Measurements from ENCODE around the gene USP10. TPM values are rescaled to one million over a fixed set of nuclear protein-coding genes. Genes with fewer than 3 reads are reported as not detected.

The USP10 gene
- total RNA-seq, 1 donor from 2014 or later: 177 TPM

DNA sequence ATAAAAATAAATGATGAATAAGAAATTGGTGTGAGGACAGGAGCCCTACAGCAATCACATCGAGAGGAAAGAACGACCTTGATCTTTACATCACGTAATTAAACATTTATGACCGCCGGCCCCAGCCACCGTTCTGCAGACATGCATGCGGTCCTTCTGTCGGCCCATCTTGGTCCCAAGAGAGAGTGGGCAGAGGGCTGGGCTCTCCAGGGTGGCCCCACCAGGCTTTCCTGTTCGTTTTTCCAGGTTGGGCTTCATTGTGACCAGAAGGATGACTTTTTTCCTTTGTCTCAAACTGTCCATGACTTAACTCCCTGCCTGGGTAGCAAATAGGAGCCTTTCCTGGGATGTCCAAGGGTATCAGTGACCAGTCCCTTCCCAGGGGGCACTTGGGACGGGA, 116.7 kb downstream of the USP10 start:
- Mint-ChIP-seq H3K4me1 (peaks cover 13% of the 10 kb centered on the region), H3K4me3 (no peak overlapping the region), H3K36me3 (ENCODE audit: low read depth) (no peaks in the 10 kb centered on the region), H3K27me3 (peaks cover 39% of the 10 kb centered on the region), H3K27ac (no peak overlapping the region), H3K9me3 (peaks cover 4% of the 10 kb centered on the region)
- no peak for DNase-seq
- intact Hi-C loops (cut with micrococcal nuclease): no loop called here

DNA sequence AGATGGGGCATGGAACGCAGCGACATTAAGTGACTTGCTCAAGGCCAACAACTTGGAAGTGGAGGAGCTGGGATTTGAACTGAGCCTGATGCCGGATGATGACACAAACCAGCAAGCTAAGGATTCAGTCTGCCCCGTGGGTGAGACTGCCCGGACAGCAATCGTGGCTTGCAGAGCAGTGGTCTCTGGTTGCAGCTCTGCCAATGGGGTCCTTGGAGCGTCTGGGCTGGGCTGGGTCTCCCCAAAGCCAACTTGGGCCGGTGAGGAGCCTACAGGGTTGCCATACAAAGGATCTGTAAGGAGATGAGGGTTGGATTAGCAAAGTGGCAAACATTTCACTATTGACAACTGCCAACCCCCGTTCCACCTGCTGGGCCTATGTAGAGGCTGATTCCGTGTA, 117.4 kb downstream of the USP10 start:
- H3K4me3 Mint-ChIP-seq: no peak overlapping the region
- intact Hi-C loops (cut with micrococcal nuclease): no loop called here
- peaks cover 4% of the 10 kb centered on the region for H3K9me3 Mint-ChIP-seq
- H3K4me1 Mint-ChIP-seq: peaks cover 9% of the 10 kb centered on the region
- no peak overlapping the region for H3K27ac Mint-ChIP-seq
- no peaks in the 10 kb centered on the region for H3K36me3 Mint-ChIP-seq (ENCODE audit: low read depth)
- no peak for DNase-seq
- peaks cover 45% of the 10 kb centered on the region for H3K27me3 Mint-ChIP-seq

DNA sequence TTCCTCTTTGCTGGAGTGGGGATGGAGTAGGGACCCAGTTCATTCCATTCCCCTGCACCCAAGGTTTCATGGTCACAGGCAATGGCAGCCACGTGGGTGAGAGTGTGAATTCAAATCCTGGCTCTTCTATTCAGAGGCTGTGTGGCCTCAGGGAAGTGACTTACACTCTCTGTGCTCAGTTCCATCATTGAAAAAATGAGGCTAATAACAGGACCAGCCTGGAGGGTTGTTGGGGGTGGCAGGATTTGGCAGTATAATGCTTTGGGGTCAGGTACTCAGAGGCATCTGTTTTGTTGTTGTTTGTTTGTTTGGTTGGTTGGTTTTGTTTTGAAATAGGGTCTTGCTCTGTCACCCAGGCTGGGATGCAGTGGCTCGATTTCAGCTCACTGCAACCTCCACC, 117.8 kb downstream of the USP10 start:
- Mint-ChIP-seq H3K27ac (no peak overlapping the region), H3K4me1 (peaks cover 9% of the 10 kb centered on the region), H3K4me3 (no peak overlapping the region), H3K36me3 (ENCODE audit: low read depth) (no peaks in the 10 kb centered on the region), H3K27me3 (peaks cover 45% of the 10 kb centered on the region), H3K9me3 (peaks cover 4% of the 10 kb centered on the region)
- intact Hi-C loops (cut with micrococcal nuclease): no loop called here
- DNase-seq: no peak

DNA sequence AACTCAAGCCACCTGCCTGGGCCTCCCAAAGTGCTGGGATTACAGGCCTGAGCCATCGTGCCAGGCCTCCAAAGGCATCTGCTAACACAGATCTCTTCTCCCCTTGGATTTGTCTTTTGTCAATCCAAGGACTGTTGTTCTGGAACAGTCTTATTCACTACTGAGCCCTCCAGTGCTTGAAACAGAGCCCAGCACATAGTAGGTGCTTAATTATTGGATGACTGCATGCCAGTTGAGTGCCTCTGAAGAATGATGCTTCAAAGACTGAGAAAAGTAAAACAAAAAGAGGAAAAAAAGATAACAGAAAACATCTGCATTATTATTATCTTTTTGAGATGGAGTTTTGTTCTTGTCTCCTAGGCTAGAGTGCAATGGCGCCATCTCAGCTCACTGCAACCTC, 118.3 kb downstream of the USP10 start:
- H3K27ac Mint-ChIP-seq: no peak overlapping the region
- H3K4me1 Mint-ChIP-seq: peaks cover 6% of the 10 kb centered on the region
- no peak overlapping the region for H3K4me3 Mint-ChIP-seq
- peaks cover 48% of the 10 kb centered on the region for H3K27me3 Mint-ChIP-seq
- peaks cover 4% of the 10 kb centered on the region for H3K9me3 Mint-ChIP-seq
- no peak for DNase-seq
- intact Hi-C loops (cut with micrococcal nuclease): no loop called here
- no peaks in the 10 kb centered on the region for H3K36me3 Mint-ChIP-seq (ENCODE audit: low read depth)

- no peak for DNase-seq
- Mint-ChIP-seq H3K36me3 (ENCODE audit: low read depth) (no peaks in the 10 kb centered on the region), H3K4me3 (no peak overlapping the region), H3K9me3 (no peaks in the 10 kb centered on the region), H3K27me3 (peaks cover 52% of the 10 kb centered on the region), H3K27ac (no peak overlapping the region), H3K4me1 (peaks cover 6% of the 10 kb centered on the region)
- intact Hi-C loops (cut with micrococcal nuclease): no loop called here
Measured at GRCh38 chr16:84818989-84819643, 119.3 kb downstream of the USP10 start.

DNA sequence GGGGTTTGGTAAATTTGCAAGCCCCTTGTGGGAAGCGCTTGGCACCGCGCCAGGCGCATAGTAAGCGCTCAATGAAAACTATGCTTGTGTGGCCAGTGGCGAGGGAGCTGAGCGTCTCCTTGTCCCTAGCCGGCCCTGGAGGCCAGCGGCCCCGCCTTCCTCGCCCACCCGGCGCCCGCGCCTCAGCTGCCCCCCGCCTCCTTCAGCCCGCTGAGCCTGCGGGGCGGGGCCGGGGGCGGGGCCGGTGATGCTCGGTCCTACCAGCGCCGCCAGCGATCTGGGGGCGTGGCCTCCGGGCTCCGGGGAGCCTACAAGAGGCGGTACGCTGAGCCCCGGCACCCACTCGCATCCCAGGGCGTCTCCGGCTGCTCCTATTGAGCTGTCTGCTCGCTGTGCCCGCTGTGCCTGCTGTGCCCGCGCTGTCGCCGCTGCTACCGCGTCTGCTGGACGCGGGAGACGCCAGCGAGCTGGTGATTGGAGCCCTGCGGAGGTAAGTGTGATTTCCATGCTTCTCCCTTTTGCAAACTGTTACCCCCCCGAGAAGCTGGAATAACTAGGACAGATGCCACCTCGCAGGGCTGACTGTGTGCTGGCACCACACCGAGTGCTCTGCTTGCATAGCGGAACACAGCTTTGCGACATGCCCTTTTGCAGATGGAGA, 120.0 kb downstream of the USP10 start, which contains the start of gene CRISPLD2:
CRISPLD2 (plus strand) TSS at position 342 of the 661 bp plus-strand sequence. CDS start 18,511 bp downstream, outside the sequence.
- Mint-ChIP-seq H3K4me1 (peaks cover 6% of the 10 kb centered on the region), H3K9me3 (no peaks in the 10 kb centered on the region), H3K27ac (no peak within 1 kb of the TSS), H3K4me3 (peak within 1 kb of the TSS; percentile 75), H3K27me3 (peaks cover 51% of the 10 kb centered on the region), H3K36me3 (ENCODE audit: low read depth) (no peaks in the 10 kb centered on the region)
- intact Hi-C loops (cut with micrococcal nuclease): no loop called here
- peak; percentile 96 for DNase-seq

- no peaks in the 10 kb centered on the region for H3K36me3 Mint-ChIP-seq (ENCODE audit: low read depth)
- no peak for DNase-seq
- H3K9me3 Mint-ChIP-seq: no peaks in the 10 kb centered on the region
- H3K27ac Mint-ChIP-seq: no peak overlapping the region
- peak overlapping the region; percentile 75 for H3K4me3 Mint-ChIP-seq
- intact Hi-C loops (cut with micrococcal nuclease): no loop called here
- H3K4me1 Mint-ChIP-seq: peaks cover 6% of the 10 kb centered on the region
- peaks cover 50% of the 10 kb centered on the region for H3K27me3 Mint-ChIP-seq
Measured at GRCh38 chr16:84820305-84820684, 120.5 kb downstream of the USP10 start.

DNA sequence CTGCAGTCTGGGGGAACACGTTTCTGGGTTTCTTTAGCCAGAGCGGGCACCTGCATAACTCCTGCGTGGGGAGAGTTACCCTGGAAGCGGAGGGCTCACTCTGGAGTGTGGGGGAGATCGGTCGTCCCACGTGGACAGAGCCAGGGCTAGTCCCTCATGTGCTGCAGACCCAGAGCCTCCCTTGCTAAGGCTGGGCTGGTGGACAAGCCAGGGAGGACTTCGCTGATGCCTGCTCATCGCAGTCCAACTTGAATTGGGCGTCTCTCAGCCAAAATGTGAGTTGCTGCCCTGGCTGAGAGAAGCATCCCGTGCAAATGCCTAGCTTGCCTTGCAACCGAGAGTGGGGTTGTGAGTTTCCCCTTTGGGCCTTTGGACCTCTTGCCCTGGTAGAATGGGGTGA, 121.0 kb downstream of the USP10 start:
- peak overlapping the region; percentile 75 for H3K4me3 Mint-ChIP-seq
- DNase-seq: no peak
- peaks cover 47% of the 10 kb centered on the region for H3K27me3 Mint-ChIP-seq
- H3K36me3 Mint-ChIP-seq (ENCODE audit: low read depth): no peaks in the 10 kb centered on the region
- H3K27ac Mint-ChIP-seq: no peak overlapping the region
- no peaks in the 10 kb centered on the region for H3K9me3 Mint-ChIP-seq
- peaks cover 6% of the 10 kb centered on the region for H3K4me1 Mint-ChIP-seq
- intact Hi-C loops (cut with micrococcal nuclease): no loop called here

DNA sequence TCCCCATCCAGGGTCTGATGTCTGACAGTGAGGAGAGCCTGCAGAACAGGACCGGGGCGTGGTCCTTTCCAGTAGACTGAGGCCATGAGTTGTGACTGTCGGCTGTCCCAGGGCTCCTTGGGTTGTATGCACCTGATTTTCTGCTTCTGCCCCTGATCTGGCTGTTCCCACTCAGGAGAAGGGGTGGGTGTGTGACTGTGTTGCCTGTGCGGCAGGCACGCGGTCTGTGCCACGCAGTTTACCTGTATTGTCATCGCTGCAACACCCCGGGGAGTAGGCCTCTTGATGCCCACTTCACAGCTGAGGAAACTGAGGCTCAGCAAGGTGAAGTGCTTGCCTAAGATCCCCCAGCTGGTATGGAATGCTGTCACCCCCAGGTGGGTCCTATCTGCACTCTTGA, 121.4 kb downstream of the USP10 start:
- H3K4me3 Mint-ChIP-seq: no peak overlapping the region
- H3K27me3 Mint-ChIP-seq: peaks cover 45% of the 10 kb centered on the region
- no peaks in the 10 kb centered on the region for H3K9me3 Mint-ChIP-seq
- H3K27ac Mint-ChIP-seq: no peak overlapping the region
- intact Hi-C loops (cut with micrococcal nuclease): no loop called here
- H3K4me1 Mint-ChIP-seq: peaks cover 6% of the 10 kb centered on the region
- no peaks in the 10 kb centered on the region for H3K36me3 Mint-ChIP-seq (ENCODE audit: low read depth)
- DNase-seq: no peak

DNA sequence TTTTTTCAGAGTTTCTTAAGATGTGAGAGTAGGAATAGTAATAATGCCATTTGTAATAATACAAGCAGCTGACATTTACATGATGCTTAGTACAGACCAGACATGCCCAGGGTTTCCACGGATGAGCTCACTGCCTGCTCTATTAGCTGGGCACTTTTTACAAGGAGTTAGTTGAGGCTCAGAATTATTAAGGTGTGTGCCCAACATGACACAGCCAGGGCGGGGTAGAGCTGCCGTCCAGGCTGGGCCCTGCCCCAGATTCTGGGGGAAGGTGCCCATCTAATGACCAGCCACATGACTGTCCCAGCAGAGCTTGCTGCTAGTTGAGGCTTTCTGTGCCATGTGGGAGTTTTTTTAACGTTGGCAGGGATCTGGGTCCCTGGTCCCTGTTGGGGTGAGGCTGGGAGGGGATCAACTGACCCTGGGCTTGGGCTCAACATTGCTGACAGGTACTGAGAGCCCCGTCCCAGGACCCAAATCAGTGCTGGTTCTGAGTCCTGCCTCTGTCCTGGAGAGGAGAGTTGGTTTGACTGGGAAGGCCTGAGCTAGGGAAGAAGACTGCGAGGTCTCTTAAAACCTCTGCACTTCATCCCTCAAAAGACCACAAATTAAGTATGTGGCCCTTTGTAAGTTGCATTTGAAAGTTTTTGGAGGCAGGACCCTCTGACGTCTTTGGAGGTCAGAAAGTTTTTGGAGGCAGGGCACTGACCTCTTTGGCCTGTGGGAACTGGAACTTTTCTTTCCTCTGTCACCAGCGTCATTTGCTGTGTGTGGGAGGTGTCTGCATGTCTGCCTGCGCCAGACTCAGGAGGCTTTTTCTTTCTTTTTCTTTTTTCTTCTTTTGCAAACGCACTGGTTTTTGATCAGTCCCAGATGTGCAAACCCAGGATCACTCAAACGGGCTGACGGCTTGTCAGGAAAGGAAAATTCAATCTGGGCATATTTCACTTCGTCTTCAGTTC, 122.2 kb downstream of the USP10 start:
- intact Hi-C loops (cut with micrococcal nuclease): no loop called here
- Mint-ChIP-seq H3K4me3 (no peak overlapping the region), H3K9me3 (no peaks in the 10 kb centered on the region), H3K36me3 (ENCODE audit: low read depth) (no peaks in the 10 kb centered on the region), H3K27me3 (peaks cover 45% of the 10 kb centered on the region), H3K27ac (no peak overlapping the region), H3K4me1 (peaks cover 6% of the 10 kb centered on the region)
- DNase-seq: no peak

- Mint-ChIP-seq H3K27me3 (peaks cover 43% of the 10 kb centered on the region), H3K4me1 (peaks cover 6% of the 10 kb centered on the region), H3K27ac (no peak overlapping the region), H3K4me3 (no peak overlapping the region), H3K36me3 (ENCODE audit: low read depth) (no peaks in the 10 kb centered on the region), H3K9me3 (no peaks in the 10 kb centered on the region)
- no peak for DNase-seq
- intact Hi-C loops (cut with micrococcal nuclease): no loop called here
Measured at GRCh38 chr16:84822990-84823389, 123.2 kb downstream of the USP10 start.

DNA sequence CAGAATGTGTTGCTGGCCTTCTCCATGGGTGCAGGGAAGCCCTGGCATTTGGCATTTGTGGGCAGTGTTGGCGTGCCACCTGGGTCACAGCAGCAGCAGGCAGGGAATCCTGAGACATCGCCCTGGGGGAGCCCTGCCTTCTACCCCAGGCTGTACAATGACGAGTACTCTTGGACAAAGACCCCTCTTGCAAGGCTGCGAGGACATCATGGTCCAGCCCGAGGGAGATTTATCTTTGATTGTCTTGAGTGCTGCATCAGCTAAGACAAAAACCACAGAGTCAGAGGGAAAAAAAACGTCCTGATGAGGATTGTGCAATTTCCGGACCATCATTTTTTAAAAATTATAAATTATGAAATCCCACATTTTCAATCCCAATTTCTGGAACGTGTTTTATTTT, 123.7 kb downstream of the USP10 start:
- Mint-ChIP-seq H3K9me3 (no peaks in the 10 kb centered on the region), H3K27me3 (peaks cover 43% of the 10 kb centered on the region), H3K4me3 (no peak overlapping the region), H3K36me3 (ENCODE audit: low read depth) (no peaks in the 10 kb centered on the region), H3K27ac (no peak overlapping the region), H3K4me1 (peaks cover 6% of the 10 kb centered on the region)
- intact Hi-C loops (cut with micrococcal nuclease): no loop called here
- DNase-seq: no peak

GRCh38 chr16:84823926-84824325, 124.1 kb downstream of the USP10 start:
- Mint-ChIP-seq H3K4me3 (no peak overlapping the region), H3K9me3 (no peaks in the 10 kb centered on the region), H3K27ac (no peak overlapping the region), H3K36me3 (ENCODE audit: low read depth) (no peaks in the 10 kb centered on the region), H3K27me3 (peaks cover 43% of the 10 kb centered on the region), H3K4me1 (peaks cover 6% of the 10 kb centered on the region)
- intact Hi-C loops (cut with micrococcal nuclease): no loop called here
- no peak for DNase-seq

Measured in activated CD4-positive, alpha-beta T cell treated with anti-CD3 and anti-CD28 coated beads, Interleukin-2, amount 10 ng/mL, durations not matched to agents 24 days and 14 days (primary cell).